NCI-H345 treated with DMSO at 0.1 percent for 48 hours (cell line): ENCODE results near the gene DLX3.
"Not testable (repeated sequence)": the region's sequence is repeated elsewhere in the genome, so short reads cannot be mapped to it uniquely, and the experiment has no call there.

Source experiments
- DNase-seq: peaks from one replicate; lab custom pipeline; 2025; ENCODE audit not compliant: unreplicated experiment; lab: John Stamatoyannopoulos, UW

Gene DLX3

GRCh38 chr17:49995055-49995738 is at the start of gene DLX3:
Gene DLX3, minus strand, starts transcription at chr17:49995224. Its CDS starts 226 bp downstream, at chr17:49994998.
- DNase-seq, result peak; percentile 32

- no peak for DNase-seq
Measured at GRCh38 chr17:50044483-50044882, 49.5 kb upstream of the DLX3 start.

GRCh38 chr17:50043290-50044148 is 48.5 kb upstream of the DLX3 start:
- DNase-seq, result no peak

GRCh38 chr17:50042211-50042610 is 47.2 kb upstream of the DLX3 start:
- no peak for DNase-seq

- DNase-seq, result not testable (repeated sequence)
Measured at GRCh38 chr17:50040496-50040895, 45.5 kb upstream of the DLX3 start.

- DNase-seq, result no peak
Measured at GRCh38 chr17:50039058-50039457, 44.0 kb upstream of the DLX3 start.

- no peak for DNase-seq
Measured at GRCh38 chr17:50037321-50038107, 42.5 kb upstream of the DLX3 start.

- peak; percentile 19 for DNase-seq
Measured at GRCh38 chr17:50036455-50037261, 41.6 kb upstream of the DLX3 start.

GRCh38 chr17:50035945-50036344 is 40.9 kb upstream of the DLX3 start:
- DNase-seq, result no peak

- DNase-seq, result no peak
Measured at GRCh38 chr17:50035421-50035879, 40.4 kb upstream of the DLX3 start.

GRCh38 chr17:50034498-50035364 is 39.7 kb upstream of the DLX3 start:
- no peak for DNase-seq

GRCh38 chr17:50033316-50033715 is 38.3 kb upstream of the DLX3 start:
- no peak for DNase-seq

- no peak for DNase-seq
Measured at GRCh38 chr17:50029185-50029584, 34.2 kb upstream of the DLX3 start.

- DNase-seq, result no peak
Measured at GRCh38 chr17:50028736-50029120, 33.7 kb upstream of the DLX3 start.

- no peak for DNase-seq
Measured at GRCh38 chr17:50027881-50028735, 33.1 kb upstream of the DLX3 start.

GRCh38 chr17:50027172-50027880 is 32.3 kb upstream of the DLX3 start:
- no peak for DNase-seq

GRCh38 chr17:50026837-50027171 is 31.8 kb upstream of the DLX3 start:
- peak; percentile 27 for DNase-seq

- DNase-seq, result no peak
Measured at GRCh38 chr17:50026046-50026675, 31.1 kb upstream of the DLX3 start.
